Central memory CD8-positive, alpha-beta T cell (primary cell): ENCODE measurements around the gene TNPO2.

Experiments used
- ATAC-seq: fragments of 150-1000 bp; cut with Tn5 transposase; replicated peaks from 2 replicates; pipeline ENCODE4 v1.10.0; 2022; ENCODE audit warnings: mild to moderate bottlenecking, moderate FRiP score, moderate number of reproducible peaks; ENCODE audit not compliant: poor library complexity, severe bottlenecking; ENCODE audit errors: extremely low read depth
- DNase-seq, 2 donors: peaks; one replicate each; pipeline ENCODE4 v3.0.0; 2021; ENCODE audit warnings: low spot score in 2 of 2
- H3K27ac Mint-ChIP-seq: one replicate; pipeline ENCODE4 v1.8.0; 2022; ENCODE audit warnings: low read depth, mild to moderate bottlenecking, moderate library complexity, mixed read lengths
- H3K27me3 Mint-ChIP-seq: one replicate; pipeline ENCODE4 v1.8.0; 2022; ENCODE audit warnings: mixed read lengths
- H3K36me3 Mint-ChIP-seq: one replicate; pipeline ENCODE4 v1.8.0; 2022; ENCODE audit warnings: mild to moderate bottlenecking, moderate library complexity, mixed read lengths; ENCODE audit not compliant: insufficient read depth
- H3K4me1 Mint-ChIP-seq: one replicate; pipeline ENCODE4 v1.8.0; 2022; ENCODE audit warnings: mixed read lengths
- H3K4me3 Mint-ChIP-seq: one replicate; pipeline ENCODE4 v1.8.0; 2022; ENCODE audit warnings: mild to moderate bottlenecking, moderate library complexity, mixed read lengths
- H3K9me3 Mint-ChIP-seq: one replicate; pipeline ENCODE4 v1.8.0; 2022; ENCODE audit warnings: mixed read lengths

Gene TNPO2

GRCh38 chr19:12754465-12755196 lies 30.9 kb upstream of the TNPO2 start:
- H3K4me3 Mint-ChIP-seq: no peak overlapping the region
- H3K27me3 Mint-ChIP-seq: peaks cover 61% of the 10 kb centered on the region
- no peaks in the 10 kb centered on the region for H3K4me1 Mint-ChIP-seq
- H3K27ac Mint-ChIP-seq: no peak overlapping the region
- no peak for DNase-seq
- no peak for ATAC-seq
- peaks cover 4% of the 10 kb centered on the region for H3K36me3 Mint-ChIP-seq
- no peaks in the 10 kb centered on the region for H3K9me3 Mint-ChIP-seq

- no peak overlapping the region for H3K4me3 Mint-ChIP-seq
Observed at GRCh38 chr19:12752056-12752781, 28.5 kb upstream of the TNPO2 start.

DNA sequence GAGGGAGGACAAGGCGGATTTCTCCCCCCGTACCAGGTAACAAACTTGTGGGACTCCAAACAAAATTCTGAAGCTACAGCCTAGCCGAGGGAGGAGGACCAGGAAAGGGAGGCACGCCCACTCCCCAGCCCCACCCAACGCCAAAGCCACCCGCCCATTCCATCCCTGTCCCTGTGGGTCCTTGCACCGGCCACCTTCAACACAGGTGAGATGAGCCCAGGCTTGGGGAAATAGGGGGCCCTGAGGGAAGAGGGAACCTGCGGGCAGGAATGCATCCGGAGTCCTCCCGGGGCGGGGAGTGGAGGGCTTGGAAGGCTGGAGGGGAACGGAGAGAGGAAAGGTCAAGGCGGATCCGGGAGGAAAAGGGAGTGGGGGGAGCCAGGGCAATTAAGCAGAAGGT lies 27.9 kb upstream of the TNPO2 start, which contains the start of gene BEST2:
BEST2 (plus strand) TSS at position 157 of the 400 bp plus-strand sequence. CDS start 802 bp downstream, outside the sequence.
- H3K4me3 Mint-ChIP-seq: no peak within 1 kb of the TSS
- peaks cover 64% of the 10 kb centered on the region for H3K27me3 Mint-ChIP-seq
- DNase-seq: no peak
- no peak for ATAC-seq
- H3K36me3 Mint-ChIP-seq: peaks cover 11% of the 10 kb centered on the region
- H3K9me3 Mint-ChIP-seq: no peaks in the 10 kb centered on the region
- peak within 1 kb of the TSS; percentile 38 for H3K27ac Mint-ChIP-seq
- no peaks in the 10 kb centered on the region for H3K4me1 Mint-ChIP-seq

More at GRCh38 chr19:12752056-12752781, 28.5 kb upstream of the TNPO2 start:
- Mint-ChIP-seq H3K36me3 (peaks cover 8% of the 10 kb centered on the region), H3K27ac (peak overlapping the region; percentile 38), H3K27me3 (peaks cover 64% of the 10 kb centered on the region), H3K9me3 (no peaks in the 10 kb centered on the region), H3K4me1 (no peaks in the 10 kb centered on the region)
- ATAC-seq: no peak
- DNase-seq: no peak

DNA sequence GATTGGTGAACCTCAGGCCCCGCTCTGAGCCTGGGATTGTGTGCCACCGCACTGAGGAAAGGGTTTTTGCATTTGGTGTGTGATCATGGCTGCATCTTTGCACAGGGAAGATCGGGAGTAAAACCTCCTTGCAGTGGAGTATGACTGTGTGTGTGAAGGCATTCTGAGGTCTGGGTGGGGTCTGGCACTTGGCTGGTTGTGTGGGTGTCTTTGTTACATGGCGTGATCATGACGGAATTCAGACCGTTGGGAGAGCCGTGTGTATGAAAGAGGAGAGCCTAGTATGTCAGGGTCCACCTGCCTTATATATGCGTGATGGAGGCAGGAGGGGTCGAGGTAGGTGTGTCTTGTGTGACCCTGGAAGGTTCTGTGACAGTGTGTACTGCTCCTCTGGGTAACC lies 27.1 kb upstream of the TNPO2 start:
- DNase-seq (no peak), ATAC-seq (no peak)
- Mint-ChIP-seq H3K36me3 (peaks cover 14% of the 10 kb centered on the region), H3K27me3 (peaks cover 56% of the 10 kb centered on the region), H3K4me3 (no peak overlapping the region), H3K27ac (no peak overlapping the region), H3K9me3 (no peaks in the 10 kb centered on the region), H3K4me1 (no peaks in the 10 kb centered on the region)

GRCh38 chr19:12749938-12750521 lies 26.3 kb upstream of the TNPO2 start:
- Mint-ChIP-seq H3K4me3 (no peak overlapping the region), H3K27me3 (peaks cover 48% of the 10 kb centered on the region), H3K9me3 (no peaks in the 10 kb centered on the region), H3K4me1 (no peaks in the 10 kb centered on the region), H3K27ac (no peak overlapping the region), H3K36me3 (peaks cover 12% of the 10 kb centered on the region)
- no peak for ATAC-seq
- no peak for DNase-seq

DNA sequence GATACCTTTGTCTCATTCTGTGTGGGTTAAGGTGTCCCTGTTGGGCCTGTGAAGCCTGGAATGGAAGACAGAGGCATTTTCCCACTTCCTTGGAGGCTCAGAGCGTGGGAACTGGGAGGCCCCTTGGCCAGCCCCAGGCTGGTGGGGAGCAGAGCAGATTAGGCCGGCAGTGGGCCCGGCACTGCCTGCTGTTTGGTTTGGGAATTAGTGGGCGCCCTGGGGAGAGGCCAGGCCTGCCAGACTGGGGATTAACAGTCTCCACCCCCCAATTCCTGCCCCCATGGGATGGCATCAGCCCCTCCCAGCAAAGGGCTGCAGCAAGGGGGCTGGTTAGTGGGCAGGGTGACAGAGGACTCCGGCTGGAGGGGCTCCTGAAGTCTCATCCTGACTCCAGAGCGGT lies 24.8 kb upstream of the TNPO2 start:
- Mint-ChIP-seq H3K27ac (no peak overlapping the region), H3K27me3 (peaks cover 38% of the 10 kb centered on the region), H3K36me3 (peaks cover 16% of the 10 kb centered on the region)

GRCh38 chr19:12745166-12745897 lies 21.6 kb upstream of the TNPO2 start:
- H3K27ac Mint-ChIP-seq: no peak overlapping the region
- H3K9me3 Mint-ChIP-seq: no peaks in the 10 kb centered on the region
- H3K4me3 Mint-ChIP-seq: no peak overlapping the region
- no peak for DNase-seq
- H3K36me3 Mint-ChIP-seq: peaks cover 23% of the 10 kb centered on the region
- no peak for ATAC-seq
- peaks cover 7% of the 10 kb centered on the region for H3K4me1 Mint-ChIP-seq
- H3K27me3 Mint-ChIP-seq: peaks cover 10% of the 10 kb centered on the region

More for the DNA sequence above, 24.8 kb upstream of the TNPO2 start:
- H3K4me3 Mint-ChIP-seq: no peak overlapping the region
- no peak for ATAC-seq
- DNase-seq: no peak
- no peaks in the 10 kb centered on the region for H3K9me3 Mint-ChIP-seq
- no peaks in the 10 kb centered on the region for H3K4me1 Mint-ChIP-seq

DNA sequence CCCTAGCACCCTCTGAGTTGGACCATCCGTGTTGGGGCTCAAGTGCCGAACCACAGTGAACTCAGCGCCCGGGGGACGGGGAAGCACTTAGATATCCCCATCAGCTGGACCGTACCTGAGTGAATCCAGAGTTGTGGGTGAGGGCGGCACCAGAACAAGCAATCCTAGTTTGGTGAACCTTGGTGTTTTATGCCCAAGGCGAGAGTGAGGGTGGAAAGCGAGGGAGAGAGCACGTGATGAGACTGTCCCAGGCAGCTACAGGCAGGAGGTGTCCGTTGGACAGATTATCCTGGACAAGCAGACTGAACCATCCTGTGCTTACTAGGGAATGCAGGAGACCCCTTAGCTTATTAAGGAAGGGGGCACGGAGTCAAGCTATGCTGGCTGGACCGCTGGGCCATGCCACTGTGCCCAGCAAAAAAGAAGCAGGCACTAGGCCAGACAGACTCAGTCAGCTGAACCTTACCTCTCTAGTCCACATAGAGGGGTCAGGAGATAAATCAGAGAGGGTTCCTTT lies 14.2 kb upstream of the TNPO2 start:
- no peak for DNase-seq
- H3K9me3 Mint-ChIP-seq: no peaks in the 10 kb centered on the region

DNA sequence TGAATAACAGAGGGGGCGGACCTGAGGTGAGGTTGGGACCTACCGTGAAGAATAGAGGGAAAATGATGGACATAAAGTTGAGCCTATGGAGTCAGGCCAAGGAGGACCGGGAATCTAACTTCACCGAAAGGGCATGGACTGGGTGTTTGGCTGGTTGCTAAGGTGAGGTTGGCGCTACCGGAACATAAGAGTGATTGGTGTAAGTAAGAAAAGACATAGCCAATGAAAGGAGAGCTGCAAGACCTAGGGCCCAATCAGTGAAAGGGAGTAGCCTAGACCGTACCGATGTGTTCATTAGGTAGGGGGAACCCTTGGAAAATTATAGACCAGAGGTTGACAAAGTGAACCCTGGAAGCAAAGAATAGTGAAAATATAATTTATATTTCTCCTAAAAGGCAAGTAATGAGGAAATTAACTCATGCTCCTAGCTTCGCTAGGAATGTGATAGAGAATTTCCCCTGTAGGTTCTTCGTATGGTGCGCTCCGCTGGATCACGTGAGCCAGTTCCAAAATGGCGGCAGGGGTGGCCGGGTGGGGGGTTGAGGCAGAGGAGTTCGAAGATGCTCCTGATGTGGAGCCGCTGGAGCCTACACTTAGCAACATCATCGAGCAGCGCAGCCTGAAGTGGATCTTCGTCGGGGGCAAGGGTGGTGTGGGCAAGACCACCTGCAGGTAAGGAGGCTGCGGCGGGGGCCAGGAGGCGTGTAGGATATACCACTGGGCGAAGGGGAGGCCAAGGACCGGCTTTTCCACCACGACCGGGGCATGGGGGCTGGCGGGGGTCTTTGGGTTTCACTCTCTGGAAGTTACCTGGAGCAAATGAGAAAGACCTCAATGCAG lies 13.5 kb upstream of the TNPO2 start, which contains the start of gene GET3:
GET3 (plus strand) TSS at position 503 of the 840 bp plus-strand sequence; CDS start at position 512, 9 bp downstream.
- Mint-ChIP-seq H3K27ac (peak within 1 kb of the TSS; percentile 61), H3K36me3 (peaks cover 26% of the 10 kb centered on the region), H3K4me1 (peaks cover 40% of the 10 kb centered on the region), H3K27me3 (no peaks in the 10 kb centered on the region), H3K4me3 (peak within 1 kb of the TSS; percentile 93), H3K9me3 (no peaks in the 10 kb centered on the region)
- ATAC-seq: peak; percentile 88
- peak; percentile 54 to 72 for DNase-seq

More for the DNA sequence above, 14.2 kb upstream of the TNPO2 start:
- ATAC-seq: no peak
- H3K27ac Mint-ChIP-seq: peak overlapping the region; percentile 61
- H3K4me3 Mint-ChIP-seq: peak overlapping the region; percentile 93
- peaks cover 26% of the 10 kb centered on the region for H3K36me3 Mint-ChIP-seq
- H3K27me3 Mint-ChIP-seq: no peaks in the 10 kb centered on the region
- H3K4me1 Mint-ChIP-seq: peaks cover 38% of the 10 kb centered on the region

GRCh38 chr19:12733369-12734214 lies 9.9 kb upstream of the TNPO2 start:
- Mint-ChIP-seq H3K4me1 (peaks cover 49% of the 10 kb centered on the region), H3K36me3 (peaks cover 40% of the 10 kb centered on the region), H3K4me3 (peak overlapping the region; percentile 95), H3K27ac (peak overlapping the region; percentile 77), H3K9me3 (no peaks in the 10 kb centered on the region), H3K27me3 (no peaks in the 10 kb centered on the region)
- DNase-seq: no peak
- no peak for ATAC-seq

DNA sequence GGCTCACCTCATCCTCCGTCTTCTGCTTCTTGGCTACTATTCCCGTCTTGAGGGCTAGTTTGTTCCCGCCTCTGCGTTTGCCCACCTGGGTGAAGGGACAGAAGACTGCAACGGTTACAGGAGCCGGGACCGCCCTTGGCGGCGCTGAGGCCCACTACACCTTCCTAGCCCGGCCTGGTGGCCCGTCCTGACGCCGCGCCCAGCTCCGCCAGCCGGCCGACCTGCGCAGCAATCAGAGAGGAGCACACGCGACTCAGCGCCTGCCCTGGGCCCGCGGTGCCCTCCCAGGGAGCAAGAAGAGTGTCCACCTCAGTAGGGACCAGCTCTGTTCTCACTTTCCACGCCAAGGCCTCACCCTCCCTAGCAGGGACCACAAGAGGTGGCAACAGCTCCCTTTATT lies 7.6 kb upstream of the TNPO2 start:
- Mint-ChIP-seq H3K27me3 (no peaks in the 10 kb centered on the region), H3K27ac (no peak overlapping the region), H3K4me1 (peaks cover 33% of the 10 kb centered on the region), H3K36me3 (peaks cover 39% of the 10 kb centered on the region), H3K9me3 (no peaks in the 10 kb centered on the region), H3K4me3 (peak overlapping the region; percentile 95)
- no peak for ATAC-seq
- no peak for DNase-seq
